Measurements from ENCODE around the gene TMEM63C.

The TMEM63C gene

DNA sequence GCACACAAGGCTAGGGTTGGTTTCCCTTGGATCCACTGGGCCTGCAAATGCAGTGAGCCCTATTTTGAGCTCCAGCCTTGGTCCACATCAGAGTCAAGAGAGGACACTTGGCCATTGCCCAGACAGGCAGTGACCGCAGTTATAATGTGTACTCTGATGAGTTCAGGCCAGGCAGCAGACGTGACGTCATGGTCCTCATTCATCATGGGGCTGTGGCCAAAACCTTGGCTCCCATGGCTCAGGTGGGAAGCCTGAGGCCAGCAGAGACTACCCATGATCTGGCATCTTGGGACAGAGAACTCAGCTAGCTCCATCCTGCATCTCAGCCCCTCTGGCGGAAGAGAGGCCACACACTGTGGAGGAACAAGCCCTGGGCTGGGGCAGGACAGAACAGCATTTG is 16.4 kb downstream of the TMEM63C start:
- no peak for DNase-seq (ENCODE audit: low read depth)

DNA sequence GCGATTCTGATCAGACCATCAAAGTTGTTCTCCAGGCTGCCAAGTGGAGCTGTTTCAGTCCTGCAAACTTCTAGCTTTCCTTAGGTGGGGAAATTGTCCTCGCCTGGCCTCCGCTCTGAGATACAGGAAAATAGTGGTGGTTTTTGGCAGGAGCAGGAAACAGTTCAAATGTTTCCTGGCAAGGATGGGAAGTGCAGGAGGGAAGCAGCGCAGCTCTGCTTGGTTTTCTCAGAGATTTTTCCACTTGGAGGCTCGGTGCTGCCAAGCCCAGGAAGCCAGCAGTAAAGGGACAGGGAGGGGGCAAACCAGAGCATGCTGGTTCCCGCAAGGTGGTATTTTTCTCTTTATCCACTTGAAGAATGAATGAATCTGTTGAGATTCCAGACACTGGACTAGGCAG is 17.0 kb downstream of the TMEM63C start:
- no peak for DNase-seq (ENCODE audit: low read depth)

DNA sequence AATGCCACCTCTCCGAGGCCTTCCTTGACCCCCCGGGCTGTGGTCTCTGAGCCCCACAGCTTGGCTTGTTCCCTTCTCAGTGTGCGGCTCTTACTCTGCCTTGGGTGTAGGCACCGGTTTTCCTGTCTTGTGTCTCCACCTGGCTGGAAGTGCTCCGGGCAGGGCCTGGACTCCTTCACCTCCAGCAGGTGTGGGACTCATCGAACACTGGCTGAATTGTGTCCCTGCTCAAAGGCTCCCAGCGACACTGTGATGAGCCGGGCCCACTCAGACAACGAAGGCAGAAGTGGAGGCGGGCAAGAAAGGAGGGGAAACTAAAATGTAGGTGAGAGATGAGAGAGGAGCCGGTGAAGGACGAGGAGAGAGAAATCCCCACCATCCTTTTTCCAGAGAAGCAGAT is 18.0 kb downstream of the TMEM63C start:
- no peak for DNase-seq (ENCODE audit: low read depth)

DNA sequence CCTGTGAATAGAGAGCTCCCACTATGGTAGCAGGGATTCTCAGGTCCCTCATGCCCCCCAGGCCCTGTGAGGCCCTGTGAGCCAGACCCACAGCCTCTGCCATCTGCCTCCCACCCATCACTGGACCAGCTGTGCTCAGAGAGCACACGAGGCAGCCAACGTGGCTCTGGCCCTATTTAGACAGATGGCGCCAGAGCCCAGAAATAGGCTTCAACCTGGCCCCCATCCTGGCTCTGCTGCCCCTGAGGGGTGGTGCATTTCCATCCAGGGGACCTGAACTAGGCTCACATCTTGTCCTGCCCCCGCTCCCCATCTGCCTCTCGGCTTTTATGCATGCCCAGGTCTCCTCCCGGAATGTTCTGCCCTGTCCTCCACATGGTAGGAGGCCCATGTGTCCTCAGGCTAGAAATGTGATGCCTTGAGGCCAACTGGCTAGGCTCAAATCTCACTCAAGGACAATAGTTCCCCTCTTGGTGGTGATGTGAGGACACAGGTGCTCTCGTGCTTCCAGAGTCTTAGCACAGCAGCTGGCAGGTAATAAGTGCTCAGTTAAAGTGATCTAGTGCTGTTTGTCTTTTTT is 18.9 kb downstream of the TMEM63C start:
- DNase-seq (ENCODE audit: low read depth), result no peak

DNA sequence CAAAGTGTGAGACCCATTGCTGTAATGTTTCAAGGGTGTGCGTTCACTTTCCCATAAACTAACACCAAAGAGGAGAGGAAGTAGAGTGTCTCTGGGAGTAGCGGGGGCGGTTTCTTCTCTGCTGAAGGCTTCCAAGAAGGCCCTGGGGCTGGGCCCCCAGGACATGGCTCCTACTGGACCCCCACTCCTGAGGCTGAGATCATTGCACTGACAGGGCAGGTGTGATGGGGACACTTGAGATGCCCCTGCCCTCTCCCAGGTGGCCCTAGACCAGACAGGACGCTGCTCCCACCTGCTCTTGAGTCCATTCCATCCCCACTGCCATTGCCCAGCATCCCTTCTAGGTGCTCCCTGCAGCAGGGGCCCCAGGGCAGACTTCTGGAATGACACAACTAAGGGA is 20.1 kb downstream of the TMEM63C start:
- no peak for DNase-seq (ENCODE audit: low read depth)

DNA sequence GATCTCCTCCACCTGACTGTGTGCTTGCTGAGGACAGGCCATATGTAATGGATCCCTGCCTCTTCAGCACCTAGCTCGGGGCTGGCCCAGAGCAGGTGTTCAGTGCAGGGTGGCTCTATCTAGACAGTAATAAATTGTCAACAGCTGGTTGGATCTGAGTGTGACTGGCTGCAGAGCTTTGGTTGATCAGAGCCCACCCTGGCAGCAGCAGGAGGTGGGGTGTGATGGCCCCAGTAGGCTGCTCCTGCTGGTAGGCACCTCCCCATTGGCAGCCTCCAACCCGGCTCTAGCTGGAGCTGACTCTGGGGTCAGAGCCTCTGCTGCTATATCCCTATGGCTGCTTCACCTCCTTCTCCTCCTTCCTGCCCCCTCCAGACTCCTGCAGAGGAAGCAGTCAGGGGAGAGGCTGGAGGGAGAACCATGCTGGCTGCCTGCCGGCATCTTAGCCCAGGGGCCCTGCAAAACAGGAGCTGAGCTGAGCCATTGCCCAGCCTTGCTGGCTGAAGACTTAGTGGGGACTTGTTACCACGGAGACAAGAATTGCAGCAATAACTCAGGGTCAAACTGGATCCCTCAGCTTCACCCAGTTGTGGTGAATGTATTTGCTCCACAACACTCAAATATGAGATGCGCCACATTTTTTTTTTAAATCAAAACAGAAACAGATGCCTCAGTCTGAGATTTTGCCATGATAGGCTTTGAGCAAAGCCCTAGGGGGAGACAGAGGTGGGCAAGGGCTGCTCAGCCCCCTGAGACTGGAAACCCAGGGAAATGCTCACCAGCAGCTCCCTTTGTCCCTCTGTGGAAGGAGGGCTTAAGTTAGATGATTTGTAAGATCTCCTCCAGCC is 22.2 kb downstream of the TMEM63C start:
- DNase-seq (ENCODE audit: low read depth), result no peak

DNA sequence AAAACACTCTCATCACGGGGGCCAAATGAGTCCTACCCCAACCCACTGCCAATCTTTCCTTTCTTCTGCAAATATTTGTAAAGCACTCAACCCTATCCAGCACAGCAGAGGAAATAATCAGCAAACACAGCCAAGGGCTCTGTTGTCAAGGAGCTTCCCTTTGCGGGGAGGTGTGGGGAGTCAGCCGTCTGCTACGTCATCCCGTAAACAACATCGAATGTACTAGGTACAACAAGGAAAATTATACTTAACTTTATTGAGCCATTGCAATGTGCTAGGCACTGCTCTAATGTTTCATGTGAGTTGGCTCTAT is 22.8 kb downstream of the TMEM63C start:
- no peak for DNase-seq (ENCODE audit: low read depth)

DNA sequence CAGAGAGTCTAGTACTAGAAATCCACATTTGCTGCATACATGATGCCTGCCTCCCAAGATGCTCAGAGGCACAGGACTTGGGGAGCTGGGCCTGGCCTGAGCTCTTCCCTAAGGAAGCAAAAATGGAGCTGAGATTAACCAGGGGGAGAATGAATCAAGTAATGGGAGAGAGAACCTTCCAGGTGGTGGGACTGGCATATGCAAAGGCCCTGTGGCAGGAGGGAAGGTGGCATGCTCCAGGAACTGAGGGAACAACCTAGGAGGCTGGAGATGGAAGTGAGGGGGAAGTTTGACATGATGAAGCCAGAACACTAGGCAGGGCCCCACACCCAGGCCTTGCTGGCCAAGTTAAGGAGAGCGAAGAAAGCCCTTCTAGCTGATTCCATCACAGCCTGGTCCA is 23.3 kb downstream of the TMEM63C start:
- DNase-seq (ENCODE audit: low read depth), result no peak

DNA sequence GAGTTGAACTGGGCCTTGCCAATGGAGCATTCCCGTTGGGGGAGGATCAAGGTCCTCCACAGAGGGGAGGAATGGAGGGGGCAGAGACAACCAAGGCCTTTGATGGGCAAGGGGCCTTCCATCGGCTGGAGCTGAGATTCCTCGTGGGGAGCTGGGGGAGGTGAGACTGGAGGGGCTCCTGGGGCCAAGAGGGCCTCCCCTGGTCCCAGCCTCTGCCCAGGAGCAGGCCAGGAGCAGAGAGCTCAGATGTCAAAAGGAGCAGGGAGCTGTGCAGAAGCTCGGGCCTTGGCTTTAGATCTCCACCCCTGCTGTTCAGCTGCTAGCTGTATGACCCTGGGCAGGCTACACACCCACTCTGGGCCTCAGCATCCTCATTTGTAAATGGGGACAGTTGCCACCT is 24.0 kb downstream of the TMEM63C start:
- DNase-seq (ENCODE audit: low read depth), result no peak

DNA sequence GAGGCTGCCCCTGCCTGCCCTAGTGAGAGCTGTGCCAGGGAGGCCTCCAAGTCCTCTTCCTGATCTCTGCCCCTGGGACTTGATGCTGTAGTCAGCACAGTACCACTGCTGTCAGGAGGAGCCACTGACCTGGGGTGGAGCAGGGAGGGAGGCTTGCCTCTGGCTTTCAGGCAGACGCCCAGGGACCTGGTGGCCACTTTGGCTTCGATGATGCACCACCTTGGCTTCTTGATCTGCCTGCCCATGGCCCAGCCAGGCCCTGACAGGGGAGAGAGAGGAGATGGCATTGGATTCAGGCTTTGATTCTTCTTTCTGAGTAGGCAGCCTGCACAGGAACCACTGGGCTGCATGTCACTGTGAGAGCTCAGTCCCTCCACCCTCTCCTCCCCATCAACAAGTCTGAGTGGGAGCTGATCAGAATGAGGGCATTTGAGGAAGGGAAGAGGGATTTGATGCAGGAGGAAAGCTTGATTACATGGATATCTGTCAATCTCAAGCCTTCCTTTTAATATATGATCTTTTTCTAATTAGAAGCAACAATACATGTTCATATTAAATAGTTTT is 24.7 kb downstream of the TMEM63C start:
- DNase-seq (ENCODE audit: low read depth), result no peak

DNA sequence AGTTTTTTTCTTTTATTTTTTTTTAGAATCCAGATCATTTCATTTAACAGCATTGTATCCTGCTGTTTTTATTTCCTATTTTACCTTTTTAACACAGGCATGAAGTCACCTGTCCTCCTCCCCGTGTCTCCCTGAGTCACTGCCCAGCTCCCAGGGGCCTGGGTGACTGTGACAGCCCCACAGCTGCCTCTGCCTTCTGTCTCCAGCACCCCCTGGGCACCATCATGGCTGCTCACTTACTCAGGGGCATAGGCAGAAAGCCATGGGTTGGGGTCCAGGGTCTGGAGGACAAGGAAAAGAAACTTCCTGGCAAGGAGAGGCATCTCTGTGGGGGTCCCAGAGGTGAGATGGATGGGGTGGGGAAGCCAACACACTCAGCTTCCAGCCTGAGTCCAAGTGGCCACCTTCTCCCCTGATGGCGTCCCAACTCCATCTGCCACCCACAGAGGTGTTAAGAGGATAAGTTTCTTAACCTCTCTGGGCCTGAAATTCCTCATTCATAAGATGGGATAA is 25.3 kb downstream of the TMEM63C start:
- DNase-seq (ENCODE audit: low read depth), result no peak

DNA sequence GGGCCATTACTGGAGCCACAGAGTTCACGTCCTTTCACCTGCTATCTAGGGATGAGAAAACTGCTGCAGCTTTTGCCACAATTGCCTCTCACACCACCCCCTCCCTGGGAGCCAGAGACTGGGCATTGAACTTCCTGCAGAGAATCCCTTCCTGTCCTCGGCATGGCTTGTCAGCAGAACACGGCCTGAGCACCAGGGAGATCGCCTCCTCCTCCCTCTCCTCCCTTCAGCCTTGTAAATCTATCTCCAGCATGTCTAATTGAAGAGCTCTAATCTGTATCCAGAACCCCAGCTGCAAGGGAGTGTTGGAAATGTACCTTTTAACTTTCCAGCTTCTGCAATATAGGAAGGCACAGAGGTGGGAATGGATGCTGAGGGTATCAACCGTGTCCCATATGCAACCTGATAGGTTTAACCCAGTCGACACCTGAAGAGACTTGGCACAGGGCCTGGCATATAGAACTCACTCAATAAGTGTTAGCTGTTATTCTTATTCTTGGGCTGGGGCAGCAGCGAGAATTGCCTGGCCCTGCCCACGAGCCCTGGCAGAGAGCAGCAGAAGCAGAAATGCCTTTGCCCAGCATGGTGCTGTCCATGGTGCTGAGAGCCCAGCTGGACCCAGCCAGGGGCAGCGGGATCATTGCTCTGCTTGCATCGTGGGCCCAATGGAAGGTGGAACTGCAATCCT is 26.8 kb downstream of the TMEM63C start:
- peak; percentile 19 for DNase-seq (ENCODE audit: low read depth)

DNA sequence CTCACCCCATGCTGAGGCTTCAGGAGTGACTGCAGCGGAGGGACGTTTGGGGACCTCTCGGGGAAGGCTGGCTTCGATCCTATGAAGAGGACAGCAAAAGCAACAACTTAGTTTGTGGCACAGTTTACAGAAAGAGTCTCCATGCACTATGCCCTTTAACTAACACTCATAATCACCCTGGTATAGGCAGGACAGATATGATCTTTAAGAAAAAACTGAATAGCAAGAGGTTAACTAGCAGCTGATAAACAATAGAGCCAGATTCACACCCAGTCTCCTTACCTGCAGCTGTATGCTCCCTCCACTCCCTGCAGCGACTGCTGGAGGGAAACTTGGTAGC is 27.4 kb downstream of the TMEM63C start:
- no peak for DNase-seq (ENCODE audit: low read depth)

DNA sequence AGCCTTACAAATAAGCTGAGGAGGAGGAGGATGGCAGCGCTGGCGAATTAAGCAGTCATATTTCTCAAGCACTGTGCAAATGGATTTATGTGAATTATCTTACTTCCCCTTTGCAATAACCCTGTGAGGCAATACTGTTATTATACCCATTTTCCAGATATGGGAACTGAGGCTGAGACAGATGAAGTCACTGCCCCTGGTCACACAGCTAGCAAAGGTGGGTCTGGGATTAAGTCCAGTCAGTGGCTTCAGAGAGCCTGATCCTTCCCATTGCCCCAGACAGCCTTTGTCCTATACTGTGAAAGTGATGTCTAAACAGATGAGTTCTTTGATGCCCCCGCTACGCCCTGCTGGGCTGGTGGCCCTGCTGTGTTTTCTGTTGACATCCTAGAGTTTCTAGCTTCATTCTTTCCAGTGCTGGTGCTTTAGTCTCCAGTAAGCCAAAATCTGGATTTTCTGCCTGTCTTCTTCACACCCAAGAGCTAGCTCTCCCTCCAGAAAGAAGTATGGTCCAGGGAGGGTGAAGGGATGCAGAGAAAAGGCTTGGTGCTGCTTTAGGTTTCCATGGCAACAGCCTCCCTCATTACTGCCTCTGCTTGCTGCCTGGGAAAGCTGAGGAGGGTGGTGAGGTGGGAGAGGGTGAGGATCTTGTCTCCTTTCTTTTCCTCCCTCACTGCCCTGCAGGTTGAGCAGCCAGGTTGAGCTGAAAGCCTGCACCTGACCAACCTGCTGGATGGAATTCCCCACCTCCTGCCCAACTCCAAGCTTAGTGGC is 30.7 kb downstream of the TMEM63C start:
- no peak for DNase-seq (ENCODE audit: low read depth)

DNA sequence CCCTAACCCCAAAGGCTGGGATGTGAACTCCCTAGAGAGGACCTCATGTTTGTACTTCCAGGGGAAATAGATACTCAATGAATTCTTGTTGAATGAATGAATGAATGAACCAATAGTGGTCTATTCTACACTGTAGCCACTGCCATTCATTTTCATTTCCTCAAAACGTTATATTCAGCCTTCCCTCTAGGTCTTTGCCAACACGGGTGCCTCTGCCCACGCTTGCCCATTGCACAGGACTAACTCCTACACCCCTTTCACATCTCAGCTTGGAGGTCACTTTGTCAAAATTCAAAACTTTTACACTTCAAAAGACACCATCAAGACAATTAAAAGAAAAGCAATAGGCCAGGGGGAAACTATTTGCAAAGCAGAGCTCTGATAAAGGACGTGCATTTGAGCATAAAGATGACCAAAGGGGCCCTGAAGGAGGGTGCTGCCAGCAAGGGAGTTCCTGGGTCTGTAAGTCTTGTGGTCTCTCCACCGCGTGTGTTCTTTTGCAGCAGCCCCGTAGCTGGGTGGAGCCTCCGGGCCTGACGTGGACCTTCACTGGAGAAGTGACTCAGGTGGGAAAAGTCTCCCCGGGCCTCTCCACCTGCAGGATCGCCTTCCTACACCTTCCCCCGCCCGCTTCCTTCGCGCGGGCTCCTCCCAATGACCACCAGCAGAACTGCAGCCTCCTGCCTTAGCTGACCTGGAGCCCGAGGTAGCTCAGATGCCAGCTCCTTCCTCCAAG is 31.5 kb downstream of the TMEM63C start:
- DNase-seq (ENCODE audit: low read depth), result no peak

DNA sequence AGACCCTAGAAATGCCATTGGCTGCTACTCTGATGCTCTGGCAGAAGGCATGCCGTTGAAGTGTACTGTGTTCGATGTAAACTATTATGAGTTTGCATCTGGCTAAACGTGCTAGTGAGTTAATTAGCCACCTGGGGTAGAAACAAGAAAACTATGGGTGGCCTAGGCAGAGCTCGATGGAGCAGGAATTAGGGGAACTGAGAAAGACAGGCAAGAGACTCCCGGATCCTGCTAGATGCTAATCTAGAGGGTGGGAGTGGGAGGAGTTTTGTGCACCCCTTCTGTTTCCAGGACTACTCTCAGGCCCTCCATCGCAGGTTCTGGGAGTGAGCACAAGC is 32.0 kb downstream of the TMEM63C start:
- no peak for DNase-seq (ENCODE audit: low read depth)

DNA sequence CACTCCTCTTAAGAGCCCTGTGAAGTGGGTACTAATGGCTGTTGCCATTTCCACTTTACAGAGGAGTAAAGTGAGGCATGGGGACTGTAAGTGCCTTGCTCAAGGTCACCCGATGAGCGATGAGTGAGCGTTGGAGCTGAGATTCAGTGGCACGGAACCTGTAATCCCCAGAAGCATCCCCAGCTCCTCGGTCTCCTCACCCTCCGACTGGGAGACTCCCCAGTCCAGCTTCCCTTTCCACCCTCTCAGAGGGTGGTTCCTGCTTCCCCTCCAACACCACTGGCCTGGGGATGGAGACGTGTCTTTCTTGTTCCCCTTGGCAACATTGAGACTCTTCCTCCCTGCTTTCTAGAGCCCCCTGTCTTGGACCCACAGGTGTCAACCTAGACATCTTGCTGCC is 32.6 kb downstream of the TMEM63C start:
- no peak for DNase-seq (ENCODE audit: low read depth)

DNA sequence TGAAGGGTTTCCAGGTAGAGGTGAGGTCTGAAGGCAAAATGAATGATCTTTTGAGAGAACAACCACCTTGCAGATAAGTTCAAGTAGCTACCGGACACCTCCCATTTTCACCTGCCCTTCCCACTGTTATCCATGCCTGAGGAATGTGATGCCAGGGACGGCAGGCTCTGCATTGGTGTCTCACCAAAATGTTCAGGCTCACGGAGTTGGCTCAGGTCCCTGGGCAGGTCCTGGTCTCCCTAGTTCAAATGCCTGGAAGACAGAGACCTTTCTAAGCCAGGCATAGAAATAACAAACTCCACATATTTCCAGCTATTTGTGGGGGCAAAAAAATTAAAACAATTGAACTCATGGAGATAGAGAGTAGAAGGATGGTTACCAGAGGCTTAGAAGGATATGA is 36.0 kb downstream of the TMEM63C start:
- DNase-seq (ENCODE audit: low read depth), result no peak

DNA sequence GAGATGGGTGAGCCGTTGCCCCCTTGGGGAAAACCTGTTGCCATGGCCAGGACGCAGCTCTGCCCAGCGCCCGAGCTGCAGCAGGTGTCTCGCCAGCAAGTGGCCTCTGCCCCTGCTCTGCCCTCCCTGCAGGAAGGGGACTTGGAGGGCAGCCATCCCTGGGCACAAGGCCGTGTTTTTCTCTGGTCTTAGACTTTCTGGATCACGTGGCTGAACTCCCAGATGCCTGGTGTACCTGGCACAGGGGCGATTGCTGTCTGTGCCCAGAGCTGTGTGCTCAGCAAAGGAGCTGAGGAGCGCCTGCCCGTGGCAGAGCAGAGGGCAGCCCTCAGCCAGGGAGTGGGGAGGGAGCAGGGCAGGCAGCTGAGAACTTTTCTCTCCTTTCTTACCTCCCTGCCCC is 38.0 kb downstream of the TMEM63C start:
- no peak for DNase-seq (ENCODE audit: low read depth)

DNA sequence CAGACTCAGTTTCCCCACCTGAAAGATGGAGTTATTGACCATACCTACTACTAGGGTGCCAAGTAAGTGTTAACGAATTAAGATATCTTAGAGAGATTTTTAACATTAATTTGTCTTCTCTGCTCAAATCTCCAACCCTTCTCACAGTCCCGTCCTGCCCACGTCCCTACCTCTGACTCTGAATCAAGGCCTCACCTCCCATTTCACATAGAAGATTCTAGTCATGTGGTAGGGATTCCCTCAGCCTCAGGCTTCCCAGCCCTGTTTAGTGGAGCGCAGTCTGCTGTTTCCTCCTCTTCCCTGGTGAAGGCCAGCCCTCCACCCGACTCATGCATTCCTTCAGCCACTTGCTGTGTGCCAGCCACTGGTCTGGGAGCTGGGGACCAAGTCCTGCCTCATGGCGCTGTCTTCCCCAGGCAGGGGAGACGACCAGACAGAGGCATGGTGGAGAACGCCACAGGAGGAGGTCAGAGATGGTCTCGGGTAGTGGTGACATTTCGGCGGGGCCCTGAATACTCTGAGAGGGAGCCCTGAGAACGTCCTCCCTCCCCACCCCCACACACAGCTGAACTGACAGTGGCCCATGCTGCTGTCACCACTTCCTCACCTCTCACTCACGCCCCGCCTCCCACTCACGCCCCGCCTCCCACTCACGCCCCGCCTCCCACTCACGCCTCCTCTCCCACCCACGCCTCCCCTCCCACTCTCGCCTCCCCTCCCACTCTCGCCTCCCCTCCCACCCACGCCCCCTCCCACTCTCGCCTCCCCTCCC is 38.8 kb downstream of the TMEM63C start:
- no peak for DNase-seq (ENCODE audit: low read depth)

All from stimulated activated CD8-positive, alpha-beta memory T cell treated with anti-CD3 and anti-CD28 coated beads, Interleukin-12 subunit alpha, Interleukin-12 subunit beta, amount 100 ng/mL, for 1 hour (primary cell).